ENCODE data around the gene UCHL1.
"Not testable (repeated sequence)": the region's sequence is repeated elsewhere in the genome, so short reads cannot be mapped to it uniquely, and the experiment has no call there.

The UCHL1 gene

GRCh38 chr4:41236508-41236907, 20.2 kb upstream of the UCHL1 start:
- no peak for DNase-seq (ENCODE audit: low read depth)

DNA sequence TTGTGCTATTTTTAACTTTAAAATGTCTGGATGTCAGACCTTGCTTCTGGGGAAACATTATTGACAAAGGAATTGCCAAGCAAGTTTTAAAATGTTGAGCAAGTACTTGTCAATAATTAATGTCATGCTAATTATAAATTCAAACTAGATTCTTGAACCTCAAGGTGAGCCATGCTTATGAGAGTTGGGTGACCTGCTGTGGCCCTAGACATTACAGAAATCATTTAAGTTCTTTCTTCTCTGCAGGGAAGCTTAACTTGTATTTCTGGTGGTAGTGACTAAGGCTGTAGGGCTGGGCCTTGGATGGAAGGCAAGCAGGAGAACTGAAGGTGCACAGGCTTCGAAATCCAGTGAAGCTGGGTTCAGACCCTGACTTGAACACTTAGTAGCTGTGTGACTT, 14.8 kb upstream of the UCHL1 start:
- no peak for DNase-seq (ENCODE audit: low read depth)

DNA sequence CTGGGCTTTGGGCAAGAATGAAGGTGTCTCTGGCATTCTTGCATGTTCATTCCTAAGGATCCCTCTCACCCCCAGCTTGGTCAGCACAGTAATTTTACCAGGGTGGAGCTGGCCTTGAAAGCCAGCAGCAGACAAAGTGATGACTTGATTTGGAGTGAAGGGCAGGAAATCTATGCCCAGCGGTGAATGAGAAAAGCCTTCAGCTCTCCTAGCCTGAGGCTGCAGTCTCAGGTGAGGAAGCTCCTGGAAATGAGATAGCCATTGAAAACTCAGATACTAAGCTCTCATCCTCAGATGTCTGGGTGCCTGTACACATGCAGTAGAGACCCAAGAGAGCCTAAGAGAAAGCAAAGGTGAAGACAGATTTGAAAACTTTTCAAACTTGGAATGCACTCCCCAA, 10.7 kb upstream of the UCHL1 start:
- no peak for DNase-seq (ENCODE audit: low read depth)

- DNase-seq (ENCODE audit: low read depth), result no peak
Measured at GRCh38 chr4:41256131-41256739, 493 bp upstream of the UCHL1 start.

DNA sequence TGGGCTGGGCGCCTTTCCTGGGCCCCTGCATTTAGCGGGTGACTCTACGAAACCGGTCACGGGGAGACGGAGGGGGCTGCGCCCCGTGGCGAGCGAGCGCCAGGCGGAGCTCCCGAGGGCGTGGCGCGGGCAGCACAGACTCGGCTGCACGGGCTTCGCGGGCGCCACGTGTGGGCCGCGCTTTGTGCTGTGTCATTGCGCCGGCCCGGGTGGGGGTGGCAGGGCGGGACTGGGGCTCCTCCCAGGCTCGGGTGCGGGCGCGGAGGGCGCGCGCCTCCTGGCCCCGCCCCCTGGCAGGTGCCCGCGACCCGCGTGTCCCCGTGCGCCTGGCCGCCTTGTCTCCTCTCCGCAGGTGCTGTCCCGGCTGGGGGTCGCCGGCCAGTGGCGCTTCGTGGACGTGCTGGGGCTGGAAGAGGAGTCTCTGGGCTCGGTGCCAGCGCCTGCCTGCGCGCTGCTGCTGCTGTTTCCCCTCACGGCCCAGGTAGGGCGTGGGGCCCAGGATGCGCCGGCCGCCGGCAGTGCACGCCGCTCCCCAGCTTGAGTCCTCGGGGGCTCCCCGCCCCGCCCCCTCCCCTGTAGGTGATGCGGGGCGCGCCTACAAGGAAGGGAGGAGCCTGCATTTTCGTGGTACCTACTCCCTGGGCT, 651 bp downstream of the UCHL1 start:
- no peak for DNase-seq (ENCODE audit: low read depth)

DNA sequence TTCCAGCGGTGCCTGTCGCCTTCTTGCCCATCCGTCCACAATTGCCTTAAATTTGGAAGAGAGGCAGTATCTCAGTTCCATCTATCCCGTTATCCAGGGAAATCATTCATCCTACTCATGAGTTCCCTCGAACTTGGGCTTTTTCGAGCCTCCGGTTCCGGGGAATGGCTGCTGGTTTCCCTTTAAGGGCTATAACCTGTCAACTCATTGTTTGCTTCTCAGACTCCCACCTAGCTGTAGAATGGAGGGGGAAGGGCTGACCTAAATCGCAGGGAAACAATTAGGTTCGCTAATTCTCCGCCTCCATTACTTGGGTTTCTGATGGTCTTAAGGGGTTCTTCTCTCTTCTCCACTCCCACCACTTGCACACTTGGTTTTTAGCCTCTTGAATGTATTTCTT, 1.2 kb downstream of the UCHL1 start:
- DNase-seq (ENCODE audit: low read depth), result no peak

DNA sequence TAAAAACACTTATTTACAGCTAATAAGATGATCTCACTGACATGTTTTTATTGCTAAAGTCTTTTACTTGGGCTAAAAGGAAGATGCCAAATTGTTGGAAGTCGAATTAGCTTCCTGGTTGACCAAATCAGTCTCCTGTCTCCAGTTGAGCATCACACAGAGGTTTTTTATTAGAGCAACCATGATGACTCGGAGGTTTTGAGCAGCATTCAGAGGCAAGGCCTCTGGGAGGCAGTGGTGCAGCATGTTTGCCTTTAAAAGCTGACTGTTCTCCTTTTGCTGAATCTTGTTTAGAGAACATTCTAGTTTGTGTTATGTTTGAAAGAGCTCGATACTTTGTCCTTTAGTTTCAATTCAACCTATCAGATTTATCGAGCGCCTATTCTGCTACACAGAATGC, 2.1 kb downstream of the UCHL1 start:
- no peak for DNase-seq (ENCODE audit: low read depth)

DNA sequence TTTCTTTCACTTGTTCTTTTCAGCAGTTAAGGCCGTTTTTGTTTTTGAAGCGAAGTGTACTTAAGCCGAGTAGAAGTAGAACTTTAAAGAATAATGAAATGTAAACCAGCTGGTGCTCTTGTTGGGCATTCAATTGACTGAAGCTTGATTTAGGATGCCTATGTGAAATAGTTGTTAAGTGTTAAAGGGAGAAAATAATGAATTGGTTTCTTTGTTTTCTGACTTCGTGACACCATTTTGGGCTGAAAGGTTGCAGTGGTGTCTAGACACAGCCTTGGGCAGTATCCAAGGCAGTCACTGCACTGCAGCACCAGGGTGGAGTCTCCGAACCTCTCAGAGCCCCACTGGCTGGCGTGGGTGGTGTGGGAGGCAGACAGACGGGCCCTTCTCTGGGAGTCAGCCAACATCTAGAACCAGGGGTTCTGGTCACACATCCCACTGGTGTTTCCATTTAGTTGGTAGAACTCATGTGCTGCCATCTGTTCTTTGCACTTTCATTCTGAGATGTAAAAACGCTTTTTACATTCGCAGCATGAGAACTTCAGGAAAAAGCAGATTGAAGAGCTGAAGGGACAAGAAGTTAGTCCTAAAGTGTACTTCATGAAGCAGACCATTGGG, 3.5 kb downstream of the UCHL1 start:
- no peak for DNase-seq (ENCODE audit: low read depth)

DNA sequence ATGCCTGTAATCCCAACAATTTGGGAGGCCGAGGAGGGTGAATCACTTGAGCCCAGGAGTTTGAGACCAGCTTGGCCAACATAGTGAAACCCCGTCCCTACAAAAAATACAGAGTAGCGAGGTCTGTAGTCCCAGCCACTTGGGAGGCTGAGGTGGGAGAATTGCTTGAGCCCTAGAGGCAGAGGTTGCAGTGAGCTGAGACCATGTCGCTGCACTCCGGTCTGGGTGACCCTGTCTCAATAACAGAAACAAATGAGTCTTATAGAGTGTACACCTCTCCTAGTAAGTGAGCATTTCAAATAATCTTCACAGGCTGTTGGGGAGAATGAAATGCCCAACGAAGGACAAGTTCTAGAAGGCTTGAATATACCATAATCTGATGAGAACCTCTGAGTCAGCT, 5.5 kb downstream of the UCHL1 start:
- DNase-seq (ENCODE audit: low read depth), result no peak

DNA sequence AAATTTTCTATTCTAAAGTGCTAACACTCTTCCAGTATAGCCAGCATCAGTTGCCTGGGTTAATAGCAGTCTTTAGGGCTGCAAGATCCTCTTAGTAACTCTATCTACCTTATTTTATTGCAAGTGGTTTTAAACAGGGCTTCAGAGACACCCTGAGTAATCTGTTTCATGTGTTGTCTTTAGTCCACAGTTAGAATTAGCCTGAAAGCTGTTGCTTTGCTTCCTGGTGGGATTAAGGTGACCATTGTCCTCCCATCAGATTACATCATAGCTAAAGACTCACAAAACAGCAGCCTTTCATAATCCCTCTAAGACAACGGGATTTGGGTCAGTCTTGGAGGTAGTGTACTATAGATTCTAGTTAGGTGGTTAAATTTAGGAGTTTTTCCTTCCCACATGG, 7.5 kb downstream of the UCHL1 start:
- no peak for DNase-seq (ENCODE audit: low read depth)

- no peak for DNase-seq (ENCODE audit: low read depth)
Measured at GRCh38 chr4:41267997-41268396, 11.3 kb downstream of the UCHL1 start.

- DNase-seq (ENCODE audit: low read depth), result no peak
Measured at GRCh38 chr4:41268721-41269517, 12.2 kb downstream of the UCHL1 start.

- no peak for DNase-seq (ENCODE audit: low read depth)
Measured at GRCh38 chr4:41269682-41270081, 13.0 kb downstream of the UCHL1 start.

GRCh38 chr4:41275931-41276330, 19.2 kb downstream of the UCHL1 start:
- DNase-seq (ENCODE audit: low read depth), result not testable (repeated sequence)

- no peak for DNase-seq (ENCODE audit: low read depth)
Measured at GRCh38 chr4:41280010-41280409, 23.3 kb downstream of the UCHL1 start.

- DNase-seq (ENCODE audit: low read depth), result no peak
Measured at GRCh38 chr4:41281038-41281634, 24.4 kb downstream of the UCHL1 start.

DNA sequence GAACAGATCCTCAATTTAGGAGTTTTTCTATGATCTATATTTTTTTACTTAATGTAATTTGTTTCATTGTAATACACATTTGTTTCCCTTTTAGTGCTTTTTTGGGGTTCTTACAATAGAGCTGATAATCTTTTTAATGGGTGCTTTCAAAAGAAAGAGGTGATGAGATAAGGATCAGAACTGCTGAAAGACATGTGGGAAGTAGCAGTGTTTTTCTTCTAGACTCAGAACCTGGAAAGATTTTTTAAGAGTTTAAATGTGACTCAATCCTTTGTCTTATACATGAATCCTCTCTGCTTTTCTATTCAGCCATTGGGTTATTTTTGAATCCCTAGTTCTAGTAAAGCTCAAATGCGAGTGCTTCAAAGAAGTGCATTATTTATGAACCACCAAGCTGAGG, 25.6 kb downstream of the UCHL1 start:
- no peak for DNase-seq (ENCODE audit: low read depth)

- DNase-seq (ENCODE audit: low read depth), result no peak
Measured at GRCh38 chr4:41285202-41285863, 28.6 kb downstream of the UCHL1 start.

DNA sequence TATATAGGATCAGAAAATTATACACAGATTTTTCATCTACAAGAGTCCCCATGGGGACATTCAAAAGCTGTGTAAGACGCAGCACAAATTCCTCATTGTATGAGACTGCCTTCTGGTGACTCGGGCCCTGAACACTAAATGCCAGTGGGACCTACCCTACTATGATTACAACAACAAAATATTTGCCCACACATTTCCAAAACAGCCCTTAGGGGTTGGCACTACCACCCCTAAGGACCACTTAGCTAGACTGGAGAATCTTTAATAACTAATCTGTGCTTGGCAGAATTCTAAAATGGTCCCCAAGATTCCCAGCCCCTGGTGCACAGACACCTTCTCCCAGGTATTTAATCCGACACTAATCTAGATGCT, 29.1 kb downstream of the UCHL1 start:
- no peak for DNase-seq (ENCODE audit: low read depth)

- no peak for DNase-seq (ENCODE audit: low read depth)
Measured at GRCh38 chr4:41287005-41287404, 30.3 kb downstream of the UCHL1 start.

DNA sequence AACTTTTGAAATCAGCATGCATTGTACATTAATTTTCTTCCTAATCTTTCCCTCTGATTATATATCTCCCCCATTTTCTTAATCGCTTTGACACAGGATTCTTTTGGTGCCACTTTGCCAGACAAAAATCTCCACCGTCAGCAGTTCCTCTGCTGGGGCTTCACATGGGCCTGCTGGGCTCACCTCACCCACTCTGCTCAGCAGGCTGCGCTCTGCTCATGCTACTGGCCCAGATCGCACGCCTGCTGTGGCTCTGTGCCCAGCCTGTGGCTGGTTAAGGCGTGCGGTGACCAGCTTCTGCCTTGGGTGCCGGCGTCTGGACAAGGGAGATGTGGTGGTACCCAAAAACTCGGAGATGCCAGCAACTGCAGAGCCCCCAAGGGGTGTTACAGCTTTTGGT, 31.1 kb downstream of the UCHL1 start:
- DNase-seq (ENCODE audit: low read depth), result no peak

GRCh38 chr4:41288254-41288653, 31.5 kb downstream of the UCHL1 start:
- DNase-seq (ENCODE audit: low read depth), result no peak
